IMR-90 (cell line): Measurements from ENCODE around the gene AP4B1. TPM values are rescaled to one million over a fixed set of nuclear protein-coding genes. Genes with fewer than 3 reads are reported as not detected.

Experiments used
- ATAC-seq: fragments of 200-7000 bp; cut with Tn5 transposase; 2 replicates; pipeline ENCODE4 v1.9.1; 2020; ENCODE audit warnings: low read depth, mild to moderate bottlenecking, moderate library complexity
- BruUV-seq: library from RNA; stranded (reverse); fragments of 400-500 nt; replicated peaks from 2 replicates; lab custom pipeline; 2021; lab: Mats Ljungman, UMichigan
- CTCF ChIA-PET: fragments of 300-600 bp; formaldehyde crosslinking; extraction: SDS; loops from one replicate; lab custom pipeline; 2021; ENCODE audit warnings: antibody characterized with exemption; lab: Yijun Ruan, JAX
- POLR2A ChIA-PET: fragments of 300-600 bp; sonication (Branson Sonifier 250); formaldehyde crosslinking; loops from one replicate; lab custom pipeline; 2022; ENCODE audit warnings: antibody characterized with exemption; ENCODE audit not compliant: unreplicated experiment; lab: Charles Lee
- DNase-seq: peaks from one replicate; pipeline ENCODE4 v3.0.0; 2013
- H2AFZ ChIP-seq: replicated peaks from 2 replicates; pipeline ENCODE3; 2013; ENCODE audit warnings: low read length, mild to moderate bottlenecking; ENCODE audit not compliant: poor library complexity
- H2AK5ac ChIP-seq: 2 replicates; pipeline ENCODE4 v1.6.1; 2013; ENCODE audit warnings: low read depth, low read length, inconsistent platforms
- H2AK9ac ChIP-seq: replicated peaks from 2 replicates; pipeline ENCODE3; 2013; ENCODE audit warnings: mild to moderate bottlenecking, low read depth, low read length, moderate library complexity; ENCODE audit not compliant: poor library complexity
- H2BK120ac ChIP-seq: 2 replicates; pipeline ENCODE4 v1.6.1; 2013; ENCODE audit warnings: low read depth, low read length, inconsistent platforms
- H2BK15ac ChIP-seq: 3 replicates; pipeline ENCODE4 v1.6.1; 2013; ENCODE audit warnings: low read depth, low read length, inconsistent platforms
- H2BK20ac ChIP-seq: 2 replicates; pipeline ENCODE4 v1.6.1; 2013; ENCODE audit warnings: low read depth, mild to moderate bottlenecking, inconsistent platforms, low read length, moderate library complexity
- H2BK5ac ChIP-seq: 2 replicates; pipeline ENCODE4 v1.6.1; 2013; ENCODE audit warnings: mild to moderate bottlenecking, low read depth, low read length, inconsistent platforms; ENCODE audit not compliant: poor library complexity, severe bottlenecking
- H3K14ac ChIP-seq: replicated peaks from 2 replicates; pipeline ENCODE4 v1.6.1; 2013; ENCODE audit warnings: low read depth, low read length, inconsistent platforms
- H3K18ac ChIP-seq: 2 replicates; pipeline ENCODE4 v1.6.1; 2013; ENCODE audit warnings: low read depth, low read length, control low read depth
- H3K23ac ChIP-seq: 2 replicates; pipeline ENCODE4 v1.6.1; 2013; ENCODE audit warnings: low read depth, low read length, inconsistent platforms
- H3K27ac ChIP-seq: 2 replicates; pipeline ENCODE4 v1.5.1; 2013; ENCODE audit warnings: mild to moderate bottlenecking, control low read depth, low read length; ENCODE audit not compliant: insufficient read depth
- H3K27me3 ChIP-seq: 2 replicates; pipeline ENCODE4 v1.6.1; 2013; ENCODE audit warnings: low read length; ENCODE audit not compliant: control insufficient read depth, insufficient read depth
- H3K36me3 ChIP-seq: 2 replicates; pipeline ENCODE4 v1.6.1; 2013; ENCODE audit warnings: low read length, mixed read lengths; ENCODE audit not compliant: control insufficient read depth, insufficient read depth
- H3K4ac ChIP-seq: 2 replicates; pipeline ENCODE4 v1.6.1; 2013; ENCODE audit warnings: low read depth, low read length, inconsistent platforms
- H3K4me1 ChIP-seq: 2 replicates; pipeline ENCODE4 v1.6.1; 2013; ENCODE audit warnings: low read length, mixed read lengths; ENCODE audit not compliant: control insufficient read depth, insufficient read depth
- H3K4me2 ChIP-seq: 2 replicates; pipeline ENCODE4 v1.6.1; 2013; ENCODE audit warnings: low read depth, mild to moderate bottlenecking, control low read depth, low read length, moderate library complexity
- H3K4me3 ChIP-seq: 2 replicates; pipeline ENCODE4 v1.5.1; 2013; ENCODE audit warnings: low read depth, mild to moderate bottlenecking, control low read depth, low read length, moderate library complexity; ENCODE audit not compliant: insufficient read depth
- H3K56ac ChIP-seq: 2 replicates; pipeline ENCODE4 v1.6.1; 2013; ENCODE audit warnings: low read length, inconsistent platforms; ENCODE audit not compliant: insufficient read depth; ENCODE audit errors: extremely low read depth
- H3K79me1 ChIP-seq, 2 experiments: 2 replicates each; pipeline ENCODE4 v1.6.1; 2013; ENCODE audit warnings: low read length in 2 of 2, inconsistent platforms in 1 of 2, low read depth in 1 of 2
- H3K9ac ChIP-seq: 2 replicates; pipeline ENCODE4 v1.6.1; 2013; ENCODE audit warnings: low read depth, low read length, control low read depth
- H3K9me1 ChIP-seq: 2 replicates; pipeline ENCODE4 v1.6.1; 2013; ENCODE audit warnings: low read length, inconsistent platforms; ENCODE audit not compliant: insufficient read depth
- H3K9me3 ChIP-seq: 2 replicates; pipeline ENCODE4 v1.6.1; 2013; ENCODE audit warnings: low read length; ENCODE audit not compliant: control insufficient read depth, insufficient read depth
- H4K20me1 ChIP-seq: 2 replicates; pipeline ENCODE4 v1.6.1; 2013; ENCODE audit warnings: low read length, inconsistent platforms; ENCODE audit not compliant: insufficient read depth
- H4K5ac ChIP-seq: 2 replicates; pipeline ENCODE4 v1.6.1; 2013; ENCODE audit warnings: mild to moderate bottlenecking, low read depth, low read length, control low read depth
- H4K8ac ChIP-seq, 2 experiments: 2 replicates each; pipeline ENCODE4 v1.6.1; 2013; ENCODE audit warnings: low read depth in 2 of 2, low read length in 2 of 2, control low read depth in 1 of 2, inconsistent platforms in 1 of 2
- H4K91ac ChIP-seq: 2 replicates; pipeline ENCODE4 v1.6.1; 2013; ENCODE audit warnings: low read depth, low read length, inconsistent platforms; ENCODE audit not compliant: insufficient read depth
- CEBPB ChIP-seq: IDR thresholded peaks from 2 replicates; pipeline ENCODE4 v1.6.1; 2012; ENCODE audit warnings: low read depth, low read length, improper control_type of control experiment
- FOS ChIP-seq: fragments of 150-350 bp; IDR thresholded peaks from 2 replicates; pipeline ENCODE4 v1.6.1; 2016; ENCODE audit warnings: low read depth, low read length
- RCOR1 ChIP-seq: IDR thresholded peaks from 2 replicates; pipeline ENCODE4 v1.6.1; 2012; ENCODE audit warnings: mild to moderate bottlenecking, low read length, improper control_type of control experiment; ENCODE audit not compliant: insufficient replicate concordance
- WGBS, 2 experiments: methylation state at CpG; one replicate each; pipeline versions ENCODE4 v1.1.5 to v1.1.7; 2013; ENCODE audit warnings: missing lambda C conversion rate in 2 of 2; ENCODE audit not compliant: insufficient read length in 1 of 2; ENCODE audit errors: extremely low coverage in 2 of 2; 5-methylcytosine and 5-hydroxymethylcytosine counted together
- dilution Hi-C: fragments of 300-500 bp; cut with HindIII; formaldehyde crosslinking; loops from one replicate; pipeline ENCODE4 v1.14.3; 2018; ENCODE audit warnings: low sequenced_read_pairs; ENCODE audit not compliant: unreplicated experiment
- in situ Hi-C: fragments of 300-500 bp; cut with MboI; formaldehyde crosslinking; loops from 3 replicates; pipeline ENCODE4 v1.14.3; 2019; ENCODE audit warnings: low sequenced_read_pairs, inconsistent platforms, mixed read lengths
- intact Hi-C: fragments of 100-400 bp; cut with micrococcal nuclease; formaldehyde crosslinking; loops from 2 replicates; pipeline ENCODE4 v1.10.0; 2022
- polyA plus RNA-seq, 3 experiments: library from polyadenylated mRNA; depleted of rRNA; stranded (reverse); fragments of >200 nt; gene quantifications; 2 replicates each; pipeline ENCODE4 v1.2.3, GENCODE V29; 2012; ENCODE audit warnings: low replicate concordance in 1 of 3
- total RNA-seq: library from RNA; depleted of rRNA; stranded (reverse); fragments of >200 nt; gene quantifications from 2 replicates; pipeline ENCODE4 v1.2.3, GENCODE V29; 2012

Gene AP4B1
- total and polyA plus RNA-seq, 2 of the 4 experiments (the other 2 are of a cell fraction) = 15.6 to 18.1 TPM

- ChIA-PET CTCF (interaction anchor here (0.7 to 2.2 kb wide), 2 partner anchors 96 to 940 kb away, joined by 3 to 6 read pairs; no protein-coding TSS in a partner anchor), POLR2A (no interaction called here)
- H2BK120ac ChIP-seq = no peak overlapping the region
- in situ Hi-C loops (no loop called here), dilution Hi-C loops (no loop called here), intact Hi-C loops (loop anchor here (2.0 to 10.0 kb wide), 2 partner anchors 43 to 787 kb away; no protein-coding TSS in a partner anchor)
- no peak overlapping the region for H3K18ac ChIP-seq
- H4K20me1 ChIP-seq = peaks cover 54% of the 10 kb centered on the region
- no peak overlapping the region for H3K56ac ChIP-seq
- BruUV-seq = no TSS peak
- DNase-seq = peak; percentile 83
- H3K27me3 ChIP-seq = no peaks in the 10 kb centered on the region
- H3K9me1 ChIP-seq = peaks cover 5% of the 10 kb centered on the region; the same call in 1 of the 2 replicates
- peak overlapping the region; percentile 13; the same call in 1 of the 2 replicates for H3K4me3 ChIP-seq
- H3K36me3 ChIP-seq = no peaks in the 10 kb centered on the region
- TF ChIP-seq CEBPB (peak; percentile 43; the same call in 1 of the 2 replicates), RCOR1 (no peak), FOS (peak; percentile 38; the same call in 1 of the 2 replicates)
- no peaks in the 10 kb centered on the region for H3K4me1 ChIP-seq
- H3K9me3 ChIP-seq = no peaks in the 10 kb centered on the region
- no peak overlapping the region for H2BK20ac ChIP-seq
- H3K23ac ChIP-seq = 0 out of 2 replicates have a peak overlapping the region, but pooled peaks have one; percentile 20
- no peak overlapping the region for H4K91ac ChIP-seq
- no peak overlapping the region for H2AK9ac ChIP-seq
- H3K27ac ChIP-seq = peak overlapping the region; percentile 37; the same call in 1 of the 2 replicates
- H3K4ac ChIP-seq = no peak overlapping the region
- no peak overlapping the region for H3K9ac ChIP-seq
- H2AK5ac ChIP-seq = no peak overlapping the region
- H4K8ac ChIP-seq = no peak overlapping the region
- H3K4me2 ChIP-seq = peak overlapping the region; percentile 98
- peak overlapping the region; percentile 32 for H2BK5ac ChIP-seq
- H2AFZ ChIP-seq = no peak overlapping the region
- no peak overlapping the region for H2BK15ac ChIP-seq
- peaks cover 0 to 52% of the 10 kb centered on the region in 2 experiments; a peak in 2 of 4 replicates for H3K79me1 ChIP-seq
- peak; percentile 2; the same call in 1 of the 2 replicates for ATAC-seq
- no peak overlapping the region for H4K5ac ChIP-seq
- H3K14ac ChIP-seq = no peak overlapping the region
- WGBS, 2 experiments = no CpG with 5 or more reads among the region's 3 CpGs
Measured at GRCh38 chr1:113931451-113931851, 26.9 kb upstream of the AP4B1 start.
